ENCODE data around the gene SPON2. TPM values are rescaled to one million over a fixed set of nuclear protein-coding genes. Genes with fewer than 3 reads are reported as not detected.

Gene SPON2
- total RNA-seq, 1 donor from 2014 or later = 2.1 TPM

GRCh38 chr4:1167244-1167949, 5.0 kb downstream of the SPON2 start:
- Histone ChIP-seq H3K4me3 (peak overlapping the region; percentile 46), H3K27ac (no peak overlapping the region), H3K4me1 (peaks cover 4% of the 10 kb centered on the region), H3K9me3 (ENCODE audit: low read depth) (no peaks in the 10 kb centered on the region), H4K20me1 (ENCODE audit: low read depth) (peaks cover 13% of the 10 kb centered on the region), H3K9ac (no peak overlapping the region), H3K36me3 (no peaks in the 10 kb centered on the region), H3F3A (ENCODE audit: low read depth) (peaks cover 3% of the 10 kb centered on the region), H3K79me2 (ENCODE audit: low read depth) (no peaks in the 10 kb centered on the region), H3K4me2 (peak overlapping the region; percentile 84), H2AFZ (replicated peaks) (peak overlapping the region; percentile 89), H3K27me3 (peaks cover 78% of the 10 kb centered on the region)
- TF ChIP-seq EZH2 (IDR thresholded peaks at IDR 0.05) (peak; percentile 49), EZH2phosphoT487 (IDR thresholded peaks at IDR 0.05) (peak; percentile 59), CTCF (IDR thresholded peaks at IDR 0.05) (peak; percentile 90)
- Mint-ChIP-seq H3K27me3 (ENCODE audit: insufficient read depth, low read depth) (peaks cover 21% of the 10 kb centered on the region), H3K27ac (no peak overlapping the region), H3K36me3 (no peaks in the 10 kb centered on the region), H3K4me3 (peak overlapping the region; percentile 80), H3K4me1 (peaks cover 9% of the 10 kb centered on the region), H3K9me3 (peaks cover 4% of the 10 kb centered on the region)
- peak; percentile 96 for DNase-seq (ENCODE audit: low spot score)

GRCh38 chr4:1166509-1167243, 5.7 kb downstream of the SPON2 start:
- no peaks in the 10 kb centered on the region for H3K79me2 ChIP-seq (ENCODE audit: low read depth)
- H3K36me3 Mint-ChIP-seq = no peaks in the 10 kb centered on the region
- peaks cover 9% of the 10 kb centered on the region for H3K4me1 Mint-ChIP-seq
- no peak overlapping the region for H2AFZ ChIP-seq (replicated peaks)
- no peak for DNase-seq (ENCODE audit: low spot score)
- peaks cover 13% of the 10 kb centered on the region for H4K20me1 ChIP-seq (ENCODE audit: low read depth)
- H3K27me3 ChIP-seq = peaks cover 78% of the 10 kb centered on the region
- H3K4me3 Mint-ChIP-seq = peak overlapping the region; percentile 80
- no peak overlapping the region for H3K27ac ChIP-seq
- no peak overlapping the region for H3K9ac ChIP-seq
- peaks cover 3% of the 10 kb centered on the region for H3F3A ChIP-seq (ENCODE audit: low read depth)
- no peaks in the 10 kb centered on the region for H3K36me3 ChIP-seq
- peaks cover 4% of the 10 kb centered on the region for H3K4me1 ChIP-seq
- H3K4me2 ChIP-seq = peak overlapping the region; percentile 84
- TF ChIP-seq EZH2 (IDR thresholded peaks at IDR 0.05) = no peak
- no peak for TF ChIP-seq EZH2phosphoT487 (IDR thresholded peaks at IDR 0.05)
- no peak for TF ChIP-seq CTCF (IDR thresholded peaks at IDR 0.05)
- no peaks in the 10 kb centered on the region for H3K9me3 ChIP-seq (ENCODE audit: low read depth)
- no peak overlapping the region for H3K27ac Mint-ChIP-seq
- H3K4me3 ChIP-seq = peak overlapping the region; percentile 46
- peaks cover 18% of the 10 kb centered on the region for H3K27me3 Mint-ChIP-seq (ENCODE audit: insufficient read depth, low read depth)
- peaks cover 4% of the 10 kb centered on the region for H3K9me3 Mint-ChIP-seq

GRCh38 chr4:1164956-1165545, 7.3 kb downstream of the SPON2 start:
- Mint-ChIP-seq H3K4me1 (peaks cover 9% of the 10 kb centered on the region), H3K27me3 (ENCODE audit: insufficient read depth, low read depth) (peaks cover 8% of the 10 kb centered on the region), H3K27ac (peak overlapping the region; percentile 82), H3K9me3 (peaks cover 4% of the 10 kb centered on the region), H3K4me3 (peak overlapping the region; percentile 51), H3K36me3 (no peaks in the 10 kb centered on the region)
- Histone ChIP-seq H3K36me3 (no peaks in the 10 kb centered on the region), H3K9ac (no peak overlapping the region), H3K27ac (no peak overlapping the region), H3K4me2 (no peak overlapping the region), H2AFZ (replicated peaks) (no peak overlapping the region), H3F3A (ENCODE audit: low read depth) (peaks cover 3% of the 10 kb centered on the region), H3K9me3 (ENCODE audit: low read depth) (no peaks in the 10 kb centered on the region), H3K4me1 (peaks cover 4% of the 10 kb centered on the region), H3K79me2 (ENCODE audit: low read depth) (no peaks in the 10 kb centered on the region), H3K4me3 (no peak overlapping the region), H3K27me3 (peaks cover 78% of the 10 kb centered on the region), H4K20me1 (ENCODE audit: low read depth) (peaks cover 5% of the 10 kb centered on the region)
- TF ChIP-seq CTCF (IDR thresholded peaks at IDR 0.05) (no peak), EZH2phosphoT487 (IDR thresholded peaks at IDR 0.05) (no peak), EZH2 (IDR thresholded peaks at IDR 0.05) (no peak)
- DNase-seq (ENCODE audit: low spot score) = no peak

Data from neural progenitor cell (in vitro differentiated cells).